CD14-positive monocyte (primary cell): ENCODE results near the gene RO60. TPM values are rescaled to one million over a fixed set of nuclear protein-coding genes. Genes with fewer than 3 reads are reported as not detected.

Experiments
- DNase-seq, 3 donors: peaks; one replicate each; pipeline ENCODE4 v3.0.0-alpha.2; 2011 to 2022
- H2AFZ ChIP-seq: 2 replicates; pipeline ENCODE4 v1.6.0; 2012; ENCODE audit warnings: mild to moderate bottlenecking, low read depth, low read length, inconsistent platforms; ENCODE audit not compliant: insufficient read depth, poor library complexity, severe bottlenecking
- H3K27ac ChIP-seq, 2 donors: 1 replicate in 1 of 2; 2 replicates in 1 of 2; pipeline ENCODE4 v1.5.1; 2012 to 2013; ENCODE audit warnings: low read length in 2 of 2, control low read depth in 1 of 2, inconsistent platforms in 1 of 2, low read depth in 1 of 2, mild to moderate bottlenecking in 1 of 2
- H3K27me3 ChIP-seq, 2 donors: one replicate each; pipeline versions ENCODE4 v1.6.0 to v1.6.1; 2011 to 2013; ENCODE audit warnings: low read length in 2 of 2; ENCODE audit not compliant: control insufficient read depth in 2 of 2, insufficient read depth in 2 of 2
- H3K36me3 ChIP-seq, 2 donors: replicated peaks in 1 of 2; 1 replicate in 1 of 2; 2 replicates in 1 of 2; pipeline versions ENCODE4 v1.5.1 to v1.6.1; 2012 to 2013; ENCODE audit warnings: low read length in 2 of 2, control low read depth in 1 of 2, inconsistent platforms in 1 of 2, mild to moderate bottlenecking in 1 of 2; ENCODE audit not compliant: insufficient read depth in 2 of 2, control insufficient read depth in 1 of 2
- H3K4me1 ChIP-seq, 2 donors: 1 replicate in 1 of 2; 2 replicates in 1 of 2; pipeline versions ENCODE4 v1.5.1 to v1.6.1; 2012 to 2013; ENCODE audit warnings: low read length in 2 of 2, control low read depth in 1 of 2, inconsistent platforms in 1 of 2, mild to moderate bottlenecking in 1 of 2, moderate library complexity in 1 of 2; ENCODE audit not compliant: insufficient read depth in 2 of 2, control insufficient read depth in 1 of 2
- H3K4me2 ChIP-seq: replicated peaks from 2 replicates; pipeline ENCODE3; 2012; ENCODE audit warnings: low read length, moderate library complexity, mild to moderate bottlenecking; ENCODE audit not compliant: poor library complexity, severe bottlenecking; ENCODE audit errors: extremely low read depth
- H3K4me3 ChIP-seq, 3 experiments: fragments of 200-600 bp in 1 of 3; sonication (generic) in 1 of 3; replicated peaks in 1 of 3; 1 replicate in 2 of 3; 2 replicates in 1 of 3; pipeline ENCODE4 v1.5.1; 2011 to 2013; ENCODE audit warnings: low read length in 3 of 3, mild to moderate bottlenecking in 3 of 3, control low read depth in 2 of 3, low read depth in 2 of 3, inconsistent platforms in 1 of 3, moderate library complexity in 1 of 3
- H3K79me2 ChIP-seq: 2 replicates; pipeline ENCODE4 v1.6.0; 2012; ENCODE audit warnings: mild to moderate bottlenecking, control low read depth, inconsistent platforms, low read length, moderate library complexity; ENCODE audit not compliant: insufficient read depth
- H3K9ac ChIP-seq: 2 replicates; pipeline ENCODE4 v1.6.0; 2017; ENCODE audit warnings: low read length, mild to moderate bottlenecking; ENCODE audit not compliant: insufficient read depth, poor library complexity, severe bottlenecking
- H3K9me3 ChIP-seq, 2 donors: replicated peaks in 1 of 2; 1 replicate in 1 of 2; 2 replicates in 1 of 2; pipeline versions ENCODE4 v1.5.1 to v1.6.1; 2012 to 2013; ENCODE audit warnings: low read length in 2 of 2, control low read depth in 1 of 2; ENCODE audit not compliant: control insufficient read depth in 1 of 2, insufficient read depth in 1 of 2
- H4K20me1 ChIP-seq: 2 replicates; pipeline ENCODE4 v1.6.0; 2012; ENCODE audit warnings: mild to moderate bottlenecking, low read length, control low read depth, moderate library complexity; ENCODE audit not compliant: insufficient read depth
- H3K27ac Mint-ChIP-seq, 7 donors: one replicate each; pipeline ENCODE4 v1.8.0; 2020; ENCODE audit warnings: mild to moderate bottlenecking in 7 of 7, mixed read lengths in 7 of 7, moderate library complexity in 6 of 7, inconsistent platforms in 2 of 7
- H3K27me3 Mint-ChIP-seq, 3 donors: one replicate each; pipeline ENCODE4 v1.8.0; 2021 to 2022; ENCODE audit warnings: low read depth in 3 of 3, mild to moderate bottlenecking in 3 of 3, mixed read lengths in 3 of 3, moderate library complexity in 3 of 3, inconsistent platforms in 1 of 3
- H3K36me3 Mint-ChIP-seq, 2 donors: one replicate each; pipeline ENCODE4 v1.8.0; 2020; ENCODE audit warnings: mixed read lengths in 2 of 2, inconsistent platforms in 1 of 2, mild to moderate bottlenecking in 1 of 2
- H3K4me1 Mint-ChIP-seq: one replicate; pipeline ENCODE4 v1.8.0; 2020; ENCODE audit warnings: mild to moderate bottlenecking, mixed read lengths
- H3K4me3 Mint-ChIP-seq, 2 donors: one replicate each; pipeline ENCODE4 v1.8.0; 2020; ENCODE audit warnings: mild to moderate bottlenecking in 2 of 2, mixed read lengths in 2 of 2, moderate library complexity in 1 of 2
- H3K9me3 Mint-ChIP-seq, 7 donors: one replicate each; pipeline ENCODE4 v1.8.0; 2020 to 2022; ENCODE audit warnings: mixed read lengths in 7 of 7, mild to moderate bottlenecking in 6 of 7, moderate library complexity in 6 of 7, inconsistent platforms in 2 of 7
- WGBS: methylation state at CpG from one replicate; pipeline ENCODE4 v1.1.5; 2013; ENCODE audit warnings: missing lambda C conversion rate; ENCODE audit not compliant: insufficient coverage; 5-methylcytosine and 5-hydroxymethylcytosine counted together
- intact Hi-C, 2 donors: fragments of 100-400 bp; cut with micrococcal nuclease; formaldehyde crosslinking; loops; one replicate each; pipeline versions ENCODE4 v1.15.0 to v1.15.1; 2023
- polyA plus RNA-seq, 3 donors: library from polyadenylated mRNA; depleted of rRNA in 1 of 3; unstranded in 2 of 3; stranded (reverse) in 1 of 3; fragments of 300-500 nt in 2 of 3; fragments of >200 nt in 1 of 3; fragmentation: Illumina TruSeq in 2 of 3; gene quantifications; 1 replicate in 2 of 3; 2 replicates in 1 of 3; pipeline ENCODE4 v1.2.3, GENCODE V29; 2012 to 2021
- TF ChIP-seq, protein P1 (sequence below): fragments of 200-600 bp; IDR thresholded peaks from one replicate; pipeline ENCODE4 v1.8.0; 2022; ENCODE audit warnings: antibody characterized with exemption, mild to moderate bottlenecking

Gene RO60
- polyA plus RNA-seq, 3 donors: 13.2 to 67.9 (median 58.1) TPM

DNA sequence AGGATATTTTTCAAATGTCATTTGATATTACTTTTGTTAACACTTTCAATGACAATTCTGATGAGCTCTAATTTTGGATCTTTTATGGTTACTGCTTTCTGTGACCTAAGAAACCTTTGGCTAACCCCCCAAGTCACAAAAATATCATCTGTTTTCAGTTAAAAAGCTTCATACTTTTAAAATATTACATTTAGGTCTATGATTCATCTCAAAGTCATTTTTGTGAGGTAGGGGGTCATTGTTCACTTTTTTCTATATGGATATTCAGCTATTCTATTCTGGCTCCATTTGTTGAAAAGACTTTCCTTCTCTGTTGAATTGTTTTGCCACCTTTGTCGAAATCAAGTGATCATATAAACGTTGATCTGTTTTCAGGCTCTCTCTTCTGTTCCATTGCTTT, 45.0 kb upstream of the RO60 start:
- intact Hi-C loops: no loop called here
- Histone ChIP-seq H3K36me3 (peaks cover 3 to 4% of the 10 kb centered on the region in 2 donors), H3K4me1 (peaks cover 15 to 26% of the 10 kb centered on the region in 2 donors), H3K79me2 (no peaks in the 10 kb centered on the region), H3K4me2 (no peak overlapping the region), H2AFZ (no peak overlapping the region), H3K27ac (no peak overlapping the region), H3K27me3 (no peaks in the 10 kb centered on the region), H3K4me3 (no peak overlapping the region), H4K20me1 (no peaks in the 10 kb centered on the region), H3K9ac (no peak overlapping the region), H3K9me3 (no peaks in the 10 kb centered on the region)
- H3K36me3 Mint-ChIP-seq: peaks cover 7% of the 10 kb centered on the region in 2 donors
- TF ChIP-seq, protein P1, sequence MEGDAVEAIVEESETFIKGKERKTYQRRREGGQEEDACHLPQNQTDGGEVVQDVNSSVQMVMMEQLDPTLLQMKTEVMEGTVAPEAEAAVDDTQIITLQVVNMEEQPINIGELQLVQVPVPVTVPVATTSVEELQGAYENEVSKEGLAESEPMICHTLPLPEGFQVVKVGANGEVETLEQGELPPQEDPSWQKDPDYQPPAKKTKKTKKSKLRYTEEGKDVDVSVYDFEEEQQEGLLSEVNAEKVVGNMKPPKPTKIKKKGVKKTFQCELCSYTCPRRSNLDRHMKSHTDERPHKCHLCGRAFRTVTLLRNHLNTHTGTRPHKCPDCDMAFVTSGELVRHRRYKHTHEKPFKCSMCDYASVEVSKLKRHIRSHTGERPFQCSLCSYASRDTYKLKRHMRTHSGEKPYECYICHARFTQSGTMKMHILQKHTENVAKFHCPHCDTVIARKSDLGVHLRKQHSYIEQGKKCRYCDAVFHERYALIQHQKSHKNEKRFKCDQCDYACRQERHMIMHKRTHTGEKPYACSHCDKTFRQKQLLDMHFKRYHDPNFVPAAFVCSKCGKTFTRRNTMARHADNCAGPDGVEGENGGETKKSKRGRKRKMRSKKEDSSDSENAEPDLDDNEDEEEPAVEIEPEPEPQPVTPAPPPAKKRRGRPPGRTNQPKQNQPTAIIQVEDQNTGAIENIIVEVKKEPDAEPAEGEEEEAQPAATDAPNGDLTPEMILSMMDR: no peak
- no CpG with 5 or more reads among the region's 2 CpGs for WGBS
- no peak for DNase-seq
- no peak overlapping the region for H3K4me3 Mint-ChIP-seq
- no peaks in the 10 kb centered on the region for H3K27me3 Mint-ChIP-seq
- H3K4me1 Mint-ChIP-seq: peaks cover 25% of the 10 kb centered on the region
- peak overlapping the region in 1 of 7 donors; percentile 44 for H3K27ac Mint-ChIP-seq
- peaks cover 0 to 3% (median 0%) of the 10 kb centered on the region in 7 donors for H3K9me3 Mint-ChIP-seq

DNA sequence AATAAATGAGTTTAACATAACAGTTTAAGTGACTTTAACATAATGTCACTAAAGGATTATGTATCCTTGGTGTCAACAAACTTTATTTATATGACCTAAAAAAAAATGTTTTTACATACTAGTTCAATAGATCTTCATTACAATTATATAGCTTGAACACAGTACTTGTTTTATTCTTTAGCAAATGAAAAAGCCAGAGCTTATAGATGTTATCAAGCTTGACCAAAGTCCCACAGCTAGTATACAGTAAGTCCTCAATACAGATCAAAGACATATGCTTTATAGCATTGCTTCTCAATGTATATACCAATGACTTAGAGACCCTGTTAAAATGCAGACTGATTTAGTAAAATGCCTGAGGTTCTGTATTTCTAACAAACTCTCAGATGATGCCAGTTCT, 42.6 kb upstream of the RO60 start:
- H4K20me1 ChIP-seq: no peaks in the 10 kb centered on the region
- no peak overlapping the region for H2AFZ ChIP-seq
- intact Hi-C loops: loop anchor here in 1 of 2 donors (5.0 kb wide), 2 partner anchors 64 to 209 kb away; partner anchors contain the start of gene RGS2
- no peak overlapping the region for H3K4me3 ChIP-seq
- peaks cover 3 to 19% of the 10 kb centered on the region in 2 donors for H3K36me3 ChIP-seq
- TF ChIP-seq, protein P1: no peak
- H3K4me2 ChIP-seq: no peak overlapping the region
- Mint-ChIP-seq H3K27ac (no peak overlapping the region), H3K4me1 (peaks cover 14% of the 10 kb centered on the region), H3K27me3 (no peaks in the 10 kb centered on the region), H3K9me3 (no peaks in the 10 kb centered on the region), H3K36me3 (peaks cover 9 to 11% of the 10 kb centered on the region in 2 donors), H3K4me3 (no peak overlapping the region)
- peaks cover 10 to 18% of the 10 kb centered on the region in 2 donors for H3K4me1 ChIP-seq
- no peaks in the 10 kb centered on the region for H3K9me3 ChIP-seq
- peak overlapping the region in 1 of 2 donors; percentile 16 for H3K27ac ChIP-seq
- H3K79me2 ChIP-seq: no peaks in the 10 kb centered on the region
- no peak overlapping the region for H3K9ac ChIP-seq
- DNase-seq: no peak
- H3K27me3 ChIP-seq: no peaks in the 10 kb centered on the region
